Vagina (tissue), 2 donors: ENCODE measurements around the gene LHPP.

ENCODE experiments used
- CTCF ChIP-seq, 3 experiments: fragments of 450-650 bp in 2 of 3; fragments of 200-600 bp in 1 of 3; sonication (generic) in 1 of 3; IDR thresholded peaks; one replicate each; pipeline ENCODE4 v1.5.1; 2017 to 2019; ENCODE audit warnings: antibody characterized with exemption in 3 of 3, mild to moderate bottlenecking in 2 of 3, moderate library complexity in 2 of 3
- POLR2A ChIP-seq, 2 donors: fragments of 450-650 bp; IDR thresholded peaks; one replicate each; pipeline ENCODE4 v1.6.1; 2017; ENCODE audit warnings: antibody characterized with exemption in 2 of 2, mild to moderate bottlenecking in 2 of 2, moderate library complexity in 2 of 2
- POLR2AphosphoS5 ChIP-seq, 2 donors: sonication (generic); formaldehyde crosslinking; IDR thresholded peaks; one replicate each; pipeline ENCODE4 v1.9.0; 2017; ENCODE audit warnings: antibody characterized with exemption in 2 of 2, mild to moderate bottlenecking in 2 of 2, low read depth in 1 of 2; ENCODE audit not compliant: insufficient read depth in 1 of 2

- TF ChIP-seq POLR2A (IDR thresholded peaks at IDR 0.05) (no peak), CTCF (IDR thresholded peaks at IDR 0.05) (no peak), POLR2AphosphoS5 (IDR thresholded peaks at IDR 0.05; ENCODE audit: insufficient read depth in 1 of 2, low read depth in 1 of 2) (no peak)
These were observed 179.9 kb downstream of the LHPP start for GRCh38 chr10:124641282-124642087.
